ENCODE data around the gene CCSER2.
"Not testable (repeated sequence)": the region's sequence is repeated elsewhere in the genome, so short reads cannot be mapped to it uniquely, and the experiment has no call there.

Gene CCSER2

DNA sequence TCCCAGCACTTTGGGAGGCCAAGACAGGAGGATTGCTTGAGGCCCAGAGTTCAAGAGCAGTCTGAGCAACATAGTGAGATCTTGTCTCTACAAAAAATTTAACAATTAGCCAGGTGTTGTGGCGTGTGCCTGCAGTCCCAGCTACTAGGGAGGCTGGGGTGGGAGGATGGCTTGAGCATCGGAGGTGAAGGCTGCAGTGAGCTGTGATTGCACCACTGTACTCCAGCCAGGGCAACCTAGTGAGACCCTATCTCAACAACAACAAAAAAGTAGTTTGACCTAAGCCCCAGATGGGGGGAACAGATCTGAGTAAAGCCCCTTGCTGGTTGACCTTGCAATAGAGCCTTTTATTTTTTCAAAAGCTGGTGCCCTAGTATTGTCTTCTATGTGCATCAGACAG, 15.6 kb upstream of the CCSER2 start:
- no peak for DNase-seq

DNA sequence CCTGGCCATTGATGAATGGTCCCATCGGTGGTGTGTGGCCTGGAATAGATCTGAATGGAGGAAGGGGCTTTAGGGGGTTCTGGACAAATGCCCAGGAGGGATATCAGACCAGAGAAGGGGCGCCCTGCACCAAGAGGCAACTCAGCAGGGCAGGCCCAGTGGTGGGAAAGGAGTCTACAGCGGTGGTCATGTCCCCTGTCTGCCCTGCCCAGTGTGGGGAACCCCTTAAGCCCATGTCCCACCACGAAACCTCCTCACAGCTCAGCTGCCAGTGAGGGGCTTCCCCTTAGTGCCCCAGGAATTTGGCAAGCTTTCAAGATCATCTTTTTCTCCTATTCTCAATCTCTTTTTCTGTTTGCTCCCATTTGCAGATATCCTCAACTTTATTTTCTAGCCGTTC, 14.1 kb upstream of the CCSER2 start:
- no peak for DNase-seq

DNA sequence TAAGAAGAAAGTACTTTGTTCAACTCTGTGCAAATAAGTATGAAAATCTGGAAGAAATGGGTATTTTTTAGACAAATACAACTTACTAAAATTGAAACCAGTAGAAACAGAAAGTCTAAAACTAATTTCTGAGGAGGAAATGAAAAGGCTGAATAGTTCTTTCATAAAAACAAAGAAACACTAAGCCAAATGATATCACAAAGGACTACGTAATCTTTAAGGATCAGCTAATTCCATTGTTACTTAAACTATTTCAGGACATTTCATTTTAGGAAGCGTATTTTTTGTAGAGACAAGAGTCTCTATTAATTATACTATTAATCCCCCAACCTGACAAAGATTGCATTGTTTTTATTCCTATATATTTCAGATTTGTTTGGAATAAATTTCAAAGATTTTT, 11.2 kb upstream of the CCSER2 start:
- no peak for DNase-seq

DNA sequence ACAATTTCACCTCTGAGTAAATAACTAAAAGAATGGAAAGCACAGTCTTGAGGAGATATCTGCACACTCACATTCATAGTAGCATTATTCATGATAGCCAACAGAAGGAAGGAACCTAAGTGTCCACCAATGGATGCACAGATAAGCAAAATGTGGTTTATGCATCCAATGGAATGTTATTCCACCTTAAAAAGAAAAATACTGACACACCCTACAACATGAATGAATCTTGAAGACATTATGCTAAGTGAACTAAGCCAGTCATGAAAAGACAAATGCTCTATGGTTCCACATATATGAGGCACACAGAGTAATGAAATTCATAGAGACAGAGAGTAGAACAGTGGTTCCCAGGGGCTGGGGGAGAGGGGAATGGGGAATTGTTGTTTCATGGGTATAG, 6.5 kb upstream of the CCSER2 start:
- no peak for DNase-seq

DNA sequence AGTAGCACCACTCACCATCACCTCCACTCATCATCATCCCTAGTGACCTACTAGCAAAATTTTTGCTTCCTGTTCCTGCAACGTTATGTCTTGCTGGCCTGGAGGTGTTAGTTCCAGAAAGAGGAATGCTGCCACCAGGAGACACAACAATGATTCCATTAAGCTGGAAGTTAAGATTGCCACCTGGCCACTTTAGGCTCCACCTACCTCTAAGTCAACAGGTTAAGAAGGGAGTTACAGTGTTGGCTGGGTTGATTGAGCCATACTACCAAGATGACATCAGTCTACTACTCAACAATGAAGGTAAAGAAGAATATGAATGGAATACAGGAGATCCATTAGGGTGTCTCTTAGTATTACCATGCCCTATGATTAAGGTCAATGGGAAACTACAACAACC, 4.8 kb upstream of the CCSER2 start:
- not testable (repeated sequence) for DNase-seq

DNA sequence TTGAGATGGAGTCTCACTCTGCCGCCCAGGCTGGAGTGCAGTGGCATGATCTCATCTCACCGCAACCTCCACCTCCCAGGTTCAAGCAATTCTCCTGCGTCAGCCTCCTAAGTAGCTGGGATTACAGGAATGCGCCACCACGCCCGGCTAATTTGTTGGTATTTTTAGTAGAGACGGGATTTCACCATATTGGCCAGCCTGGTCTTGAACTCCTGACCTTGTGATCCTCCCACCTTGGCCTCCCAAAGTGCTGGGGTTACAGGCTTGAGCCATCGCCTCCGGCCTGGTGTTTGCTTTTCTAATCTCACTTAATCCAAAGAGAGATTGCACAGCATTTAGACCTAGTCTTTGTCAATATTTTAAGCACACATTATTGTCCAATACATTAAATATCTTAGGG, 1.4 kb upstream of the CCSER2 start:
- DNase-seq = not testable (repeated sequence)

DNA sequence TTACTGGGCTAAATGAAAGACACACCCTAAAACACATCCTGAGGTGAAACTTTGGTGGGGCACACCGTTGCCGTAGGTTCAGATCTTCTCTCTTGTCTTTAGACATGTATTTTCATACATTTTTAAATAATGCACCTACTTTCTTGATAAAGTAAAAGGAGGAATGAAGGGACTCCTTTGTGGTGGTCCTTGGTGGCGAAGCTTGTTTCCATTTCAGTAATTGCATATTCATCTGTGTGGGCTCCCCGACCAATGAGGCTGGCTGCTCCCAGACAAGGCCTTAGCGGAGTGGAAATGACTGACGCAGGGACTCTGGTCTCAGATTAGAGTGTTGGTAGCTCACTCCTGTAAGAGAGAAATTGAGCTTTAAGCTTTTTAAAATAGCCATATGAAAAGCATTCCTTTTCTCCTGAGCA, 815 bp downstream of the CCSER2 start:
- DNase-seq = peak; percentile 45

DNA sequence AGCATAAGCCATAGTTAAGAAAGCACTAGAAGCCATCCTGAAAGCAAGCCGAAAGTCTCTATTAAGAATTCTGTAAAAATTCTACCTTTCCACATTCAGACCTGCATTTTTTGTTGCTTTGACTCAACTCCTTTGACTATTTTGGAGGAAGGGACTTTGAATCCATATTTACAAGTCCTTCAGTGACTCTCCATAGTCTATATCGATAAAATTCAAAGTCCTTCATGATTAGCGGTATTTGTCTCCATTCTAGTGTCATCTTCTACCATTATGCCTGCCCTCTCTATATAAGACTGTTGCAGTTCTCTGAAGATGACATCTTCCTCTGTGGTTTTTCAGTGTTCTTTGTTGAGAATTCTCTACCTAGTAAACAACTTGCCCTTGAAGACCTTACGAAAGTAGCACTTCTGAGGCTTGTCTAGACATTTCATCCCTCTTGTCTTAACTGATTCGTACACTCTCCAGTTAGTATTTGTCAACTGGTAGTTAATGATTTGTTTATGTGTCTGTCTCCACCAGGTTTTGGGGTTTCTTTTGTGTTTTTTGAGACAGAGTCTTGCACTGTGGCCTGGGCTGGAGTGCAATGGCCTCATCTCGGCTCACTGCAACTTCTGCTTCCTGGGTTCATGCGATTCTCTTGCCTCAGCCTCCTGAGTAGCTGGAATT, 1.7 kb downstream of the CCSER2 start:
- DNase-seq = peak; percentile 25

DNA sequence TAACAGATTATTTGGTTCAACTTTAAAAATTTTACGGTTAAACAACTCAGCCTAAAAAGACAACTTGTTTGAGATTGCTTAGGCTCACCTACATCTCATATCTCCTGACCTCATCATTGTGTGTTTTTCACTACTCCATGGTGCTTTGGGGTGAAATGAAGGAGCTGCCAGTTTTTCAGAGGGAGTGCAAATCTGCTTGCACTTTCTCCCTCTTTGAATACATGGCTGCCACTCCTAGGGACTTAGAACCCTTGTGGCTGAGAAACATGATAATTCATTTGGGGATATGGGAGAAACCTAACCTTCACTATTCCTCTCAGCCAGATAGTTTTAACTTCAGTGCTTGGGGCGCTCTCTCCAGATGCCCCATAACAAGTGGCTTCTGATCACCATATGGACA, 2.7 kb downstream of the CCSER2 start:
- DNase-seq = no peak

DNA sequence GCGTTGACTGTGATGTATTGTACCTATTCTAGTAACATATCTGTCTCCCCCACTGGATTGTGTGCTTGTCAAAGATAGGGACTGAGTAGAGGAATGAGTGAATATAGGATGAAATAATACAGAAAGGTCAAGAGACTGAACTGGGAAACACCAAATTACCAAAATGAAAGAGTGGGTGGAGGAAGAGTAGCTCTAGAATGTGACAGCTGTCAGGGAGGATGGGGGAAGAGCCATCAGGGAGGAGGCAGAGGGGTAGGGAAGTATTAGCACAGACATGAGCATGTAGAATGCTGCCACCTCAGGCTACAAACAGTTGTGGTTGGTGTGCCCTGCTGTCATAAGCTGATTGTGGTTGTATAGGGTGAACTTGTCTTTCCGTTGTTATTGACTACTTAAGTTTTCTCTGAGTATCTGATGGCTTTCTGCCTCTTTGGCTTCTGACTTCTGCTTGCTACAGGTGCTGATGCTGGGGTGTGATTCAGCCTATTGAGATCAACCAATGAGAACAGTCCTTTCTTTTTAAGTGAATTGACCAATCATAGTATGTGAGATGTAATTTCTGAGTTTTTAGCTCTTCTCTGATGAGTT, 5.6 kb downstream of the CCSER2 start:
- peak; percentile 64 for DNase-seq

DNA sequence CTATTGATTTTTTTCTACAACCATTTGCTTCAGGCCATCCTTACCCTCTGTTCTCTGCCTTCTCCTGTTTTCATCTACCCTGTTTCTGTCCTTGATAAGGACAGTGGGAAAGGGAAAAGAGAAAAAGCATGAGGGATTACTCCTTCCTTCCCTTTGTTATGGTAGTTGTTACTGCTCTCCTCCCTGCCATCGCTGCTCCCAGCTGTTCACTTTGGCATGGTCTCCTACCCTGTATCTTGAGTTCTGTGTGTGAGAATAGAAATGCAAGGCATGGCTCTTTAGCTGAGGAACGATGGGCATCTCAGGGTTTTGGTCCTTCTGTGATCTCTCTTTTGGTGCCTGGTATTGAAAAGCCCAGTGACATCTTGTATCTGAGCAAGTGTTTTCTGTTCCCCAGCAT, 6.4 kb downstream of the CCSER2 start:
- no peak for DNase-seq

DNA sequence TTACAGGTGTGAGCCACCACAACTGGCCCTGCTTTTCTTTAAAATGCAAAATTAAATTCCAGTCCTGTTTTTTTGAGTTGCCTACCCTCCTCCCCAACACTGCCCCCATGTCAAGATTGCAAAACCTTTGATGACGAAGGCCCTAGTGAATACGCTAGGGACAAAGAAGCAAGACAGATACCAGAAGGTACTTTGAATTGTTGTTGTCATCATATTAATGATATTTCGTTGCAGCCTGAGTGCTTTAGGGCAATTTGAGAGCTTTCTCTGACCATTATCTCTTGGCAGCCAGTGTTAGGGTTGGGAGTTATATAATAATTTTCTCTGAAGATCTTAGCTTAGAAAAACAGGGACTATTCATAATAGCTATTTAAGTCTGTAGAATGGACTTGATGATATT, 7.1 kb downstream of the CCSER2 start:
- DNase-seq = no peak

DNA sequence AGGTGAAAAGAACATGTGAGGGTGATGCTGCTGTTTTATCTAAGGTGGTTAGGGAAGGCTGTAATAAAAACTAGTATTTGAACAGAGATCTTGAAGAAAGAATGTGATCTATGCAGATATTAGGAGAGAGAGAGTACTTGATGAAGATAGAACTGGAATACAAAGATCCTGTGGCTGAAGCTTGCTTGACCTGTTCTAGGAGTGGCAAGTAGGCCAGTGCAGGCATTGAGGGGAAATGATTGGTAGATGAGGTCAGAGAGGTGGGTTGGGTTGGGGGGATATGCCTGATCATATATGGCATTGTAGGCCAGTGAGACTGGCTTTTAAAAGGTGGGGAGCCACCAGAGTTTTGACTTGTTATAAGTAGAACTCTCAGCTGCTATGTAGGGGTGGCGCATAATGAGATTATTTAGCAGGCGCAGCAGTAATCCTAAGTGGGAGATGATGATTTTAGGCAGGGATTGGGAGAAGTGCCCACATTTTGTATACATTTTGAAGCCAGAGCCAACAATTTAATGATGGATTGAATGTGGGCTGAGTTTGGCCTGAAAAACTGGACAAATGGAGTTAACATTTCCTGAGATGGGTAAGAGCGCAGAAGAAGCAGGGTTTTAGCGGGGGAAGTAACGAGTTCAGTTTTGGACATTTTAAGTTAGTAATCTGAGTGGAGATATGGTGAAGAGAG, 8.2 kb downstream of the CCSER2 start:
- no peak for DNase-seq

DNA sequence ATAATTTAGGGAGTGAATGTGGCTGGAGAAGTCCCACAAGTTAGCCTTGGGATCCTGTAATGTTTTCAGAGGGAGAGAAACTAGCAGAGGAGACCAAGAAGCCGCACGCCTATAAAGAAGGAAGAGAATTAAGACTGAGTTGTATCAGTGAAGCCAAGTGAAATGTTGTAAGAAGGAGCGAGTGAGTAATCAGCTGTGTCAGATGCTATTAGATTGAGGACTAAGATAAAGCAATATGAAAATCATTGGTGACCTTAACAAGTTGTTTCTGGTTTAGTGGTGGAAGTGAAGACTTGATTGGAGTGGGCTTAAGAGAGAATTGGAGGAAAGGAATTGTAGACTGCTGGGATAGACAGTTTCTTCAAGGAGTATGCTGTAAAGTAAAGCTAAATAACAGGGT, 8.8 kb downstream of the CCSER2 start:
- DNase-seq = no peak

DNA sequence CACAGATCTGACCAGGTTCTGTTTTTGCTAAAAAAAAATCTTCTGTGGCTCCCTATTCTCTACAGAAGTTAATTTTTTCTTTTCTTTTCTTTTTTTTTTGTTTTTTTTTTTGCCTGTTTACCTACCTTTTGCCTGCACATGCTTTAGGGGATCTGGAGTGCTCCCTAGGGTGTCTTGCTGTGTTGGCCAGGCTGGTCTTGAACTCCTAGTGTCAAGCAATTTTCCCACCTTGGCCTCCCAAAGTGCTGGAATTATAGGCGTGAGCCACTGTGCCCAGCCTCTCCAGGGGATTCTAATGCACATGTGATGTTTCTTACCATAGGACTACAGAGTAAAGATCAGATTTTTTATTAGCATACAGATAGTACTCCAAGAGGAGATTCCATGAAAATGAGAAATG, 10.6 kb downstream of the CCSER2 start:
- DNase-seq = no peak

DNA sequence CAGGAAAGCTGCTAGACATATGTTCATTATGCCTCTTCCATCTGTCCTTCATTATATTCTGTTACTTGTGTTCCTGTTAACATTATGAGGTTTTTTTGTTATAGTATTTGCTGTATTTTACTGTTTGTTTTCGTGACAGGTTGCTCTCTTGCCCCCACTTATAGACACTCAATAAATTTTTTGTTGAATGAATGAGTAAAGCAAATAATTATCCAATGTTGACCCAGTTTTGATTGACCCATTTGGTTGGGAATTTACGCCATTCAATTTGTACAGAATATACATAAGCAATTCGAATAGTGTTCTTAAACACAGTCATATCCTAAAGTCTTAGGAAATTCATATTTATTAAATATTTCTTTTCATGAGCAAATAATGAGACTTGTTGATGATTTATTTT, 11.8 kb downstream of the CCSER2 start:
- DNase-seq = no peak

DNA sequence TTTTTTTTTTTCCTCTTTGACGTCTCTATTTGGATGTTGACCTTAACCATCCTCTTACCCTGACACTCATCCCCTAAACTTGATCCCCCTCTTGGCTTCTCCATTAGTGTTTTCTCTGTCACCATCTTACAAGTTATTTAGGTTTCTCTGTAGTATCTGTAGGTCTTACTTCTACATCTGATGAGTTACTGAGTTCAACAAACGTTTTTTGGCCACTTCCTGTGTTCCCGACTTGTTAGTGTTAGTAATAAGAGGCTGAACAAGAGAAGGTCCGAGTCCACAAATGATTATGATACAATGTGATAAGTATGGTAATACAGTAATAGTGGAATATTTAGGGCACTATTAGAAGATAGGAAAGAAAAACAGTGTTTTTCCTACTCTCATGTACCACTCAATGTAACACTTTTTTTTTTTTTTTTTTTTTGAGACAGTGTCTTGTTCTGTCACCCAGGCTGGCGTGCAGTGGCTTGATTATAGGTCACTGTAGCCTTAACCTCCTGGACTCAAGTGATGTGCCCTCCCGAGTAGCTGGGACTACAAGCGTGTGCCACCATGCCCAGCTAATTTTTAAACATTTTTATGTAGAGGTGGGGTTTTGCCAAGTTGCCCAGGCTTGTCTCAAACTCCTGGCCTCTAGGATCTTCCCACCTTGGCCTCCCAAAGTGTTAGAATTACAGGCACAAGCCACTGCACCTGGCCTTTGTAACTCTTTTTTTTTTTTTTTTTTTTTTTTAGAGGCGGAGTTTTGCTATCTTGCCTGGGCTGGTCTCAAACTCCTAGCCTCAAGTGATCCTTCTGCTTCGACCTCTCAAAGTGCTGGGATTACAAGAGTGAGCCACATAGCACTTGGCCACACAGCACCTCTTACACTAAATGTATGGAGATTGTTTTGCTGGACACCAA, 12.5 kb downstream of the CCSER2 start:
- DNase-seq = no peak

DNA sequence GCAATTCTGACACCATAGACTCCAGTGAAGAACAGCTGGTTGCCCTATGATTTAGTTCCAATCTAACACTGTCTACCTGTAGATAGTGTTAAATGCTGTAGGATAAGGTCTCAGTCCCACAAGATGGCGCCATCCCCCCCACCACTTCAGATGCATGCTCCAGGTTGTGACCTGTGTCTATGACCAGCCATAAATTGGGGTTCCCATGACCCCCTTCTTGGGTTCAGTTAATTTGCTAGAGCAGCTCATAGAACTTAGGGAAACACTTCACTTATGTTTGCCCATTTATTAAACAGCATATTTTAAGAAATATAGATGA, 13.1 kb downstream of the CCSER2 start:
- peak; percentile 10 for DNase-seq

DNA sequence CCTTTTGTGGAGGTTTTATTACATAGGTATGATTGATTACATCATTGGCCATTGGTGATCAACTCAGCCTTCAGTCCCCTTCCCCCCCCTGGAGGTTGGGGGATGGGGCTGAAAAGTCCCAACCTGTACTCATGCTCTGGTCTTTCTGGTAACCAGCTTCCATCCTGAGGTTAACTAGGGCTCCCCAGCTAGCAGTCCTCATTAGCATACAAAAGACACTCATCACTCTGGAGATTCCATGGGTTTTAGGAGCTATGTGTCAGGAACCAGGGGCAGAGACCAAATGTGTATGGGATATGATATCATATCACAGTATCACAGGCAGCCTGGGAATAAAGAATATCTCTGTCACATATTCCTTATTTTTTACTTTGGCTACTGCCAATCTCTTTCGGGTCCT, 13.6 kb downstream of the CCSER2 start:
- no peak for DNase-seq

DNA sequence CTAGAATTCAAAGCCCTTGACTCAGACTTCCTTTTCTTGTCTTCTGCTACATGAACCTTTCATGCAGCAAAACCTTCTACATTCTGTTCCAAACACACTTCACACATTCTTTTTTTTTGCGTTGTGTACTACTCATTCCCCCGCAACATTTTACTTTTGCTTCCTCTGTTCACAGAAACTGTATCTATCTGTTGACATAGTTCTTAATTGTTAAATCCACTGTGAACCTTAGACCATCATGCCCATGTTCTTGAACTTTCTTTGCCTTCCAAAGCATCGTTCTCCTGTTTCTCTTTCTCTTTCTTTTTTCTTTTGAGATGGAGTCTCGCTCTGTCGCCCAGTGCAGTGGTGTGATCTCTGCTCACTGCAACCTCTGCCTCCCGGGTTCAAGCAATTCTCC, 14.2 kb downstream of the CCSER2 start:
- DNase-seq = no peak

DNA sequence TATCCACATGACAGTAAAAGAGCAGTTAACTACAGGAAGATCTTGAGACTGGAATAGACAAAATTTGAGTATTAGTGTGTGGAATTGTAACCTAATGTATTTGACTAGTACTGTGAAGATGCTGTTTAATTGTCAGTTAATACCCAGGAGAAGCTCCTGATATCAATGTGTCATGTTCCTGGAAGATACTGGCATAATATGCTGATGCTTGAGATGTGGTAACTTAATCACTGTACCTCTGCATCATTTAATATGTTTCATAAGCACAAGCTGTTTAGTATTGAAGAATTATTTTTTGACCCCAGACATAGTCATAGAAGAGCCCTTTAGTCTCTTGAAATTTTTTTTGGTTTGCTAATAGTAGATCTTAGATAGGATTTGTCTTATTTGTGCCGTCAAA, 15.4 kb downstream of the CCSER2 start:
- DNase-seq = no peak

DNA sequence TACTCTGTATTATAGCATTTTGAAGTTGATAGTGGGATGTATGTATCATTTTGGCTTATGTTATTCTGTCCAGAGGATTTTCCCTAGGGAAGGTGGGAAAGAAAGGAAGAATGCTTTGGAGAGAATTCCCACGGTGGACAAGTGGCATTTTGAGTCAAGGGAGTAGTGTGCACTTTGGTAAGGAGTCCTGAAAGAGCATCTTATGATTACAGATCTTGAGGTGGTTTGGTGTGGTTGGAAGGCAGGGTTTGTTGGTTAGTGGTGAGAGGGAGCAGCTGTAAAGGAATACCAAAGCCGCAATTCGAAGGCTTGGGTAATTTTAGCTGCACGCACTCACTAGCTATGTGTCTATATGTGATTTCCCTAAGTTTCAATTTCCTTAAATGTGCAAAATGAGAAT, 16.1 kb downstream of the CCSER2 start:
- DNase-seq = peak; percentile 11

DNA sequence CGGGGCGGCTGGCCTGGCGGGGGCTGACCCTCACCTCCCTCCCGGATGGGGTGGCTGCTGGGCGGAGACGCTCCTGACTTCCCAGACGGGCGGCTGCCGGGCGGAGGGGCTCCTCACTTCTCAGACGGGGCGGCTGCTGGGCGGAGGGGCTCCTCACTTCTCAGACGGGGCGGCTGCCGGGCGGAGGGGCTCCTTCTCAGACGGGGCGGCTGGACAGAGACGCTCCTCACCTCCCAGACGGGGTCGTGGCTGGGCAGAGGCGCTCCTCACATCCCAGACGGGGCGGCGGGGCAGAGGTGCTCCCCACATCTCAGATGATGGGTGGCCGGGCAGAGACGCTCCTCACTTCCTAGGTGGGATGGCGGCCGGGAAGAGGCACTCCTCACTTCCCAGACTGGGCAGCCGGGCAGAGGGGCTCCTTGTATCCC, 19.2 kb downstream of the CCSER2 start:
- DNase-seq = not testable (repeated sequence)

DNA sequence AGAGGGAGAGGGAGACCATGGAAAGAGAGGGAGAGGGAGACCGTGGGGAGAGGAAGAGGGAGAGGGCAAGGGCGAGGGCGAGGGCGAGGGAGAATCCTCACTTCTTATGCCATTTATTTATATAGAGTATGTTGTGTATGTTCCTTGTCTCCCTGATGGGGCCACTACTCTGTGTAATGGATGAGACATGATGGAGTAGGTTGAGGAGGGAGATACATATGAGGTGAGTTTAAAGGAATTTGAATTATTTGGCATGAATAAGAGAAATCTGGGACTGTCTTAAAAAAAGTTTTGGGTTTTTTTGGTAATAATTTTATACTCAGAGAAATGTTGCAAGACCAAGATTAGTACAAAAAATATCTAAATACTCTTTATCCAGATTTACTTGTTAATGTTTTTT, 20.1 kb downstream of the CCSER2 start:
- no peak for DNase-seq
